Mesenchymal stem cell (in vitro differentiated cells and primary cell): ENCODE data around the gene ASH1L.
"Not testable (repeated sequence)": the region's sequence is repeated elsewhere in the genome, so short reads cannot be mapped to it uniquely, and the experiment has no call there.

Experiments
- DNase-seq: peaks from one replicate; pipeline ENCODE4 v3.0.0-alpha.2; 2013
- H2AFZ ChIP-seq: one replicate; pipeline ENCODE4 v1.6.1; 2013; ENCODE audit warnings: low read depth, mild to moderate bottlenecking, control low read depth, inconsistent platforms, low read length, moderate library complexity
- H2AK5ac ChIP-seq: 2 replicates; pipeline ENCODE4 v1.6.1; 2013; ENCODE audit warnings: low read length, moderate library complexity, mild to moderate bottlenecking, inconsistent platforms; ENCODE audit not compliant: severe bottlenecking
- H2BK120ac ChIP-seq: one replicate; pipeline ENCODE4 v1.6.1; 2013; ENCODE audit warnings: low read depth, mild to moderate bottlenecking, inconsistent platforms, low read length, moderate library complexity
- H2BK12ac ChIP-seq, 2 experiments: one replicate each; pipeline ENCODE4 v1.6.1; 2013; ENCODE audit warnings: inconsistent platforms in 2 of 2, low read length in 2 of 2, mild to moderate bottlenecking in 2 of 2, moderate library complexity in 2 of 2, control low read depth in 1 of 2
- H2BK15ac ChIP-seq: one replicate; pipeline ENCODE4 v1.6.1; 2013; ENCODE audit warnings: mild to moderate bottlenecking, low read depth, inconsistent platforms; ENCODE audit not compliant: poor library complexity, severe bottlenecking
- H2BK5ac ChIP-seq: 2 replicates; pipeline ENCODE4 v1.6.1; 2013; ENCODE audit warnings: low read depth, mild to moderate bottlenecking, low read length, control low read depth, inconsistent platforms; ENCODE audit not compliant: poor library complexity, severe bottlenecking
- H3K14ac ChIP-seq, 2 experiments: one replicate each; pipeline ENCODE4 v1.6.1; 2013; ENCODE audit warnings: inconsistent platforms in 2 of 2, low read length in 2 of 2, control low read depth in 1 of 2, mild to moderate bottlenecking in 1 of 2, moderate library complexity in 1 of 2
- H3K18ac ChIP-seq, 2 experiments: one replicate each; pipeline ENCODE4 v1.6.1; 2013; ENCODE audit warnings: inconsistent platforms in 2 of 2, low read length in 2 of 2, control low read depth in 1 of 2, low read depth in 1 of 2, mild to moderate bottlenecking in 1 of 2
- H3K23ac ChIP-seq, 2 experiments: one replicate each; pipeline ENCODE4 v1.6.1; 2013; ENCODE audit warnings: inconsistent platforms in 2 of 2, low read length in 2 of 2, mild to moderate bottlenecking in 2 of 2, moderate library complexity in 2 of 2, control low read depth in 1 of 2
- H3K27ac ChIP-seq: 2 replicates; pipeline ENCODE4 v1.5.1; 2013; ENCODE audit warnings: mild to moderate bottlenecking, moderate library complexity, low read length, control low read depth, inconsistent platforms; ENCODE audit not compliant: poor library complexity, severe bottlenecking
- H3K27me3 ChIP-seq, 2 experiments: 2 replicates each; pipeline versions ENCODE4 v1.6.1 to v1.7.0; 2013; ENCODE audit warnings: low read length in 2 of 2, mild to moderate bottlenecking in 2 of 2, moderate library complexity in 2 of 2, control low read depth in 1 of 2, inconsistent platforms in 1 of 2; ENCODE audit not compliant: control insufficient read depth in 1 of 2, insufficient read depth in 1 of 2
- H3K36me3 ChIP-seq, 2 experiments: 2 replicates each; pipeline versions ENCODE4 v1.6.1 to v1.7.0; 2013; ENCODE audit warnings: low read length in 2 of 2, control low read depth in 1 of 2, inconsistent platforms in 1 of 2, low read depth in 1 of 2, mild to moderate bottlenecking in 1 of 2; ENCODE audit not compliant: insufficient read depth in 2 of 2, control insufficient read depth in 1 of 2
- H3K4ac ChIP-seq, 2 experiments: one replicate each; pipeline ENCODE4 v1.6.1; 2013; ENCODE audit warnings: inconsistent platforms in 2 of 2, low read length in 2 of 2, mild to moderate bottlenecking in 2 of 2, moderate library complexity in 2 of 2, control low read depth in 1 of 2, low read depth in 1 of 2
- H3K4me1 ChIP-seq: 2 replicates; pipeline ENCODE4 v1.6.1; 2013; ENCODE audit warnings: low read depth, low read length, control low read depth; ENCODE audit not compliant: control insufficient read depth, insufficient read depth
- H3K4me2 ChIP-seq: 2 replicates; pipeline ENCODE4 v1.6.1; 2013; ENCODE audit warnings: low read length, mild to moderate bottlenecking, inconsistent platforms; ENCODE audit not compliant: poor library complexity, severe bottlenecking
- H3K4me3 ChIP-seq, 2 experiments: 2 replicates each; pipeline versions ENCODE4 v1.5.1 to v1.7.0; 2013; ENCODE audit warnings: low read length in 2 of 2, mild to moderate bottlenecking in 2 of 2, control low read depth in 1 of 2, low read depth in 1 of 2; ENCODE audit not compliant: insufficient read depth in 1 of 2
- H3K79me1 ChIP-seq: replicated peaks from 2 replicates; pipeline ENCODE4 v1.6.1; 2013; ENCODE audit warnings: mild to moderate bottlenecking, control low read depth, low read length, inconsistent platforms; ENCODE audit not compliant: poor library complexity, severe bottlenecking
- H3K9ac ChIP-seq: 2 replicates; pipeline ENCODE4 v1.7.0; 2013; ENCODE audit warnings: mild to moderate bottlenecking, low read length, moderate library complexity
- H3K9me3 ChIP-seq: 2 replicates; pipeline ENCODE4 v1.7.0; 2013; ENCODE audit warnings: mild to moderate bottlenecking, low read length; ENCODE audit not compliant: control insufficient read depth
- H4K8ac ChIP-seq: one replicate; pipeline ENCODE4 v1.6.1; 2013; ENCODE audit warnings: inconsistent platforms, mild to moderate bottlenecking, low read length, moderate library complexity
- H4K91ac ChIP-seq: one replicate; pipeline ENCODE4 v1.6.1; 2013; ENCODE audit warnings: mild to moderate bottlenecking, low read length, inconsistent platforms
- WGBS: methylation state at CpG from one replicate; pipeline ENCODE4 v1.1.7; 2013; ENCODE audit warnings: mixed read lengths; 5-methylcytosine and 5-hydroxymethylcytosine counted together

Gene ASH1L

DNA sequence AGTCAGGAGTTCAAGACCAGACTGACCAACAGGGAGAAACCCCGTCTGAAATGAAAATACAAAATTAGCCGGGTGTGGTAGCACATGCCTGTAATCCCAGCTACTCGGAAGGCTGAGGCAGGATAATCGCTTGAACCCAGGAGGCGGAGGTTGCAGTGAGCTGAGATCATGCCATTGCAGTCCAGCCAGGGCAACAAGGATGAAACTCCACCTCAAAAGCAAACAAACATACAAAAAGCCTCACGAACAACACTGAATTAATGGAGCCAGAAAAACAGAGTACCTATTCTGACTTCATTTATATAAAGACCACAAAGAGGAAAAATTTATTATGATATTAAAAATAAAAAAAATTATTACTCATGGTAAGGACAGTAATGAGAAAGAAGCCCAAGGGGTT lies 75.7 kb downstream of the ASH1L start:
- not testable (repeated sequence) for DNase-seq, H3K36me3 ChIP-seq, H3K23ac ChIP-seq, H3K4me2 ChIP-seq, H3K14ac ChIP-seq, H3K18ac ChIP-seq, H2BK15ac ChIP-seq, H3K27me3 ChIP-seq, H3K27ac ChIP-seq, H2BK120ac ChIP-seq, H2AK5ac ChIP-seq, H4K8ac ChIP-seq, H3K9ac ChIP-seq, H4K91ac ChIP-seq, H3K9me3 ChIP-seq, H2AFZ ChIP-seq, H2BK12ac ChIP-seq, H3K4me1 ChIP-seq, H3K4me3 ChIP-seq, H3K4ac ChIP-seq, H2BK5ac ChIP-seq
- H3K79me1 ChIP-seq, result peaks cover 15% of the 10 kb centered on the region
- 98% methylated on average over 5 of the region's 6 CpGs for WGBS

DNA sequence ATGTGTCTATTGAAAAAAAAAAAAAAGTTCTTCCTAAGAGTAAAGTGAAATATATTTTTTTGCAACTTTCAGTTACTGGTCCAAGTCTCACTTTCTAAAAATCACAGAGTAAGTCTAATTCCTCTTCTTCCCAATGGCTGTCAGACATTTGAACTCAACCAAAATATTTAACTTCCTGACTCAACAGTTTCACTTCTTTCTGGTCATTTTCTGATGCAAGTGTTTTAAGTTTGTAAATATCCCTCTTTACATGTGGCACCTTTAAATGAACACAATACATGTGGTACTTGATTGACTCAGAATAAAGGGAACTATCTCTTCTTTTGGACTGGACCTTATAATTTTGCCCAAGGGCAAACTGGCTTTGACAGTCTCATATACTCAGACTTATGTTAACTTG lies 76.7 kb downstream of the ASH1L start:
- no peak overlapping the region for H3K4me3 ChIP-seq
- H3K27me3 ChIP-seq, result no peaks in the 10 kb centered on the region
- no peaks in the 10 kb centered on the region for H3K9me3 ChIP-seq
- H3K4me1 ChIP-seq, result peaks cover 1% of the 10 kb centered on the region
- no peak overlapping the region for H2BK15ac ChIP-seq
- H3K79me1 ChIP-seq, result peaks cover 19% of the 10 kb centered on the region
- H3K9ac ChIP-seq, result no peak overlapping the region
- H3K23ac ChIP-seq, result no peak overlapping the region
- no peak overlapping the region for H4K91ac ChIP-seq
- H3K18ac ChIP-seq, result no peak overlapping the region
- no peak overlapping the region for H3K27ac ChIP-seq
- no peak overlapping the region for H3K4me2 ChIP-seq
- peaks cover 9 to 16% of the 10 kb centered on the region in 2 experiments for H3K36me3 ChIP-seq
- H3K14ac ChIP-seq, result no peak overlapping the region
- no peak overlapping the region for H2AFZ ChIP-seq
- H2BK120ac ChIP-seq, result no peak overlapping the region
- no peak for DNase-seq
- no peak overlapping the region for H3K4ac ChIP-seq
- no peak overlapping the region for H2AK5ac ChIP-seq
- H4K8ac ChIP-seq, result no peak overlapping the region
- H2BK5ac ChIP-seq, result no peak overlapping the region
- no peak overlapping the region for H2BK12ac ChIP-seq

GRCh38 chr1:155485222-155485621 lies 77.4 kb downstream of the ASH1L start:
- H2BK15ac ChIP-seq, result no peak overlapping the region
- H3K79me1 ChIP-seq, result peaks cover 17% of the 10 kb centered on the region
- H2AK5ac ChIP-seq, result no peak overlapping the region
- H2BK5ac ChIP-seq, result no peak overlapping the region
- H3K9me3 ChIP-seq, result no peaks in the 10 kb centered on the region
- H3K4ac ChIP-seq, result no peak overlapping the region
- H3K4me1 ChIP-seq, result no peaks in the 10 kb centered on the region
- H2BK120ac ChIP-seq, result no peak overlapping the region
- H3K27me3 ChIP-seq, result no peaks in the 10 kb centered on the region
- H3K36me3 ChIP-seq, result peaks cover 4 to 23% of the 10 kb centered on the region in 2 experiments
- no peak overlapping the region for H3K4me2 ChIP-seq
- H4K91ac ChIP-seq, result no peak overlapping the region
- no peak overlapping the region for H3K23ac ChIP-seq
- no peak overlapping the region for H2AFZ ChIP-seq
- H3K9ac ChIP-seq, result no peak overlapping the region
- H4K8ac ChIP-seq, result no peak overlapping the region
- no peak overlapping the region for H3K18ac ChIP-seq
- no peak overlapping the region for H2BK12ac ChIP-seq
- H3K27ac ChIP-seq, result no peak overlapping the region
- WGBS, result 100% methylated on average over 1 of the region's 4 CpGs
- no peak overlapping the region for H3K4me3 ChIP-seq
- H3K14ac ChIP-seq, result no peak overlapping the region
- DNase-seq, result no peak

- no peak overlapping the region for H3K4me2 ChIP-seq
- H3K18ac ChIP-seq, result no peak overlapping the region
- no peak overlapping the region for H3K27ac ChIP-seq
- no peak overlapping the region for H2AFZ ChIP-seq
- 93% methylated on average over 2 of the region's 2 CpGs for WGBS
- peaks cover 25% of the 10 kb centered on the region for H3K79me1 ChIP-seq
- H4K91ac ChIP-seq, result no peak overlapping the region
- H2AK5ac ChIP-seq, result no peak overlapping the region
- no peak overlapping the region for H2BK5ac ChIP-seq
- H3K4ac ChIP-seq, result no peak overlapping the region
- H3K4me1 ChIP-seq, result peaks cover 2% of the 10 kb centered on the region
- no peak overlapping the region for H3K9ac ChIP-seq
- no peaks in the 10 kb centered on the region for H3K27me3 ChIP-seq
- H3K14ac ChIP-seq, result no peak overlapping the region
- peaks cover 6% of the 10 kb centered on the region for H3K9me3 ChIP-seq
- H3K4me3 ChIP-seq, result no peak overlapping the region
- H3K23ac ChIP-seq, result no peak overlapping the region
- H4K8ac ChIP-seq, result no peak overlapping the region
- H2BK15ac ChIP-seq, result no peak overlapping the region
- DNase-seq, result no peak
- no peak overlapping the region for H2BK120ac ChIP-seq
- no peak overlapping the region for H2BK12ac ChIP-seq
- H3K36me3 ChIP-seq, result peaks cover 2 to 42% of the 10 kb centered on the region in 2 experiments
Observed at GRCh38 chr1:155481741-155482241, 80.8 kb downstream of the ASH1L start.
